Left lung (tissue), 10 donors: ENCODE measurements around the gene ENO1. TPM values are rescaled to one million over a fixed set of nuclear protein-coding genes. Genes with fewer than 3 reads are reported as not detected.

Source experiments
- ATAC-seq: fragments of 200-7000 bp; cut with Tn5 transposase; one replicate; pipeline ENCODE4 v1.9.1; 2020; ENCODE audit warnings: moderate library complexity
- DNase-seq, 4 donors: peaks; one replicate each; pipeline ENCODE4 v3.0.0-alpha.2; 2013 to 2020
- H3K27ac ChIP-seq, 2 donors: fragments of 200-600 bp; sonication (generic) in 1 of 2; one replicate each; pipeline versions ENCODE4 v1.5.0 to v1.8.0; 2020 to 2021
- H3K27me3 ChIP-seq, 2 donors: fragments of 200-600 bp; sonication (generic) in 1 of 2; one replicate each; pipeline versions ENCODE4 v1.5.0 to v1.8.0; 2020 to 2021
- H3K36me3 ChIP-seq, 2 donors: fragments of 200-600 bp; sonication (generic) in 1 of 2; one replicate each; pipeline versions ENCODE4 v1.5.0 to v1.8.0; 2020 to 2021
- H3K4me1 ChIP-seq, 2 donors: fragments of 200-600 bp; one replicate each; pipeline ENCODE4 v1.8.0; 2021
- H3K4me3 ChIP-seq, 2 donors: fragments of 200-600 bp; sonication (generic) in 1 of 2; one replicate each; pipeline versions ENCODE4 v1.5.0 to v1.8.0; 2020 to 2021; ENCODE audit warnings: mild to moderate bottlenecking in 1 of 2
- H3K9me3 ChIP-seq, 2 donors: fragments of 200-600 bp; sonication (generic) in 1 of 2; one replicate each; pipeline versions ENCODE4 v1.5.0 to v1.8.0; 2020 to 2021
- intact Hi-C, 2 donors: fragments of 100-400 bp; cut with DNase I; formaldehyde crosslinking; loops; one replicate each; pipeline versions ENCODE4 v1.11.2 to v1.14.2; 2022
- microRNA-seq, 2 donors: library from miRNA; unstranded; fragments of <30 nt; microRNA quantifications; one replicate each; pipeline ENCODE4, GENCODE V29; 2019
- polyA plus RNA-seq, 6 donors: library from polyadenylated mRNA; unstranded; fragments of 120-200 nt; gene quantifications; one replicate each; pipeline ENCODE4 v1.2.1, GENCODE V29; 2013; ENCODE audit not compliant: insufficient read length in 6 of 6
- total RNA-seq, 2 donors: library from RNA; stranded (reverse); fragmentation: NEBNext Ultra II Directional; extraction: Animal tissue kit (Norgen Biotek cat#: 25700); gene quantifications; one replicate each; pipeline ENCODE4 v1.2.1, GENCODE V29; 2021
- TF ChIP-seq, protein P1 (sequence below), 2 donors: fragments of 200-600 bp; sonication (generic) in 1 of 2; IDR thresholded peaks; one replicate each; pipeline versions ENCODE4 v1.5.0 to v1.8.0; 2021; ENCODE audit warnings: antibody characterized with exemption in 2 of 2
- donor health status: DM: no; HTN: yes; CAD: no.
- donor health status: DM: no; HTN: no; CAD: no.

Gene ENO1
- total and polyA plus RNA-seq, 8 donors, result 695 to 1,734 (median 783) TPM

DNA sequence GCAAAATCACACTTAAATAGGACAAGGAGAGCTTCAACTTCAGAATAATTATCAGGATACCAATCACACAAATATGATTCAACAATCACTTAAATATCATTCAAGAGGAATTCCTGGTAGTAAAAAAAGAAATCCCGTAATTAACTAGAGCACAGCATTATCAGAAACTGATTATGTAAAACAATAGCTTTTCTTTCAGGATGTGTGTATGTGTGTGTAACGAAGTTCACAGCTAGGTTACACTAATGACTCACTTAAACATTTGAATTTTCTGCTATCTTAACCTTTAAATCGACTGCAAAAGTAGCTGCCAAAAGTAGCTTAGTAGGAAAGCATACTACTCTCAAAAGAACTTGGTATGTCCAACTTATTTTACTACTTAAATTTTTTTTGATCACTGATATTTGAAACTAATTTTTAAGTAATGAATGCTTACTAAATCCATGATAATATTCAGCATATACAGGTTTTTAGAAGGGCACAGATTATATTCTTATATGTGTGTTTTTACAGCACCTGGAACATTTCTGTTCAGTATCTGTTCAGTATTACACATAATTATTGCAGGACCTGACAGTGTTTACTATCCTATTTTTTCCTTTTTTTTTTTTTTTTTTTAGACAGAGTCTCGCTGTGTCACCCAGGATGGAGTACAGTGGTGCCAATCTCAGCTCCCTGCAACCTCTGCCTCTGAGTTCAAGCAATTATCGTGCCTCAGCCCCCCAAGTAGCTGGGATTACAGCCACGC, 65.3 kb downstream of the ENO1 start:
- DNase-seq (no peak), ATAC-seq (no peak)
- Histone ChIP-seq H3K36me3 (no peaks in the 10 kb centered on the region), H3K27ac (peak overlapping the region in 1 of 2 donors; percentile 2), H3K4me1 (peaks cover 20 to 41% of the 10 kb centered on the region in 2 donors), H3K27me3 (no peaks in the 10 kb centered on the region), H3K4me3 (no peak overlapping the region), H3K9me3 (no peaks in the 10 kb centered on the region)
- intact Hi-C loops, result no loop called here
- TF ChIP-seq, protein P1, sequence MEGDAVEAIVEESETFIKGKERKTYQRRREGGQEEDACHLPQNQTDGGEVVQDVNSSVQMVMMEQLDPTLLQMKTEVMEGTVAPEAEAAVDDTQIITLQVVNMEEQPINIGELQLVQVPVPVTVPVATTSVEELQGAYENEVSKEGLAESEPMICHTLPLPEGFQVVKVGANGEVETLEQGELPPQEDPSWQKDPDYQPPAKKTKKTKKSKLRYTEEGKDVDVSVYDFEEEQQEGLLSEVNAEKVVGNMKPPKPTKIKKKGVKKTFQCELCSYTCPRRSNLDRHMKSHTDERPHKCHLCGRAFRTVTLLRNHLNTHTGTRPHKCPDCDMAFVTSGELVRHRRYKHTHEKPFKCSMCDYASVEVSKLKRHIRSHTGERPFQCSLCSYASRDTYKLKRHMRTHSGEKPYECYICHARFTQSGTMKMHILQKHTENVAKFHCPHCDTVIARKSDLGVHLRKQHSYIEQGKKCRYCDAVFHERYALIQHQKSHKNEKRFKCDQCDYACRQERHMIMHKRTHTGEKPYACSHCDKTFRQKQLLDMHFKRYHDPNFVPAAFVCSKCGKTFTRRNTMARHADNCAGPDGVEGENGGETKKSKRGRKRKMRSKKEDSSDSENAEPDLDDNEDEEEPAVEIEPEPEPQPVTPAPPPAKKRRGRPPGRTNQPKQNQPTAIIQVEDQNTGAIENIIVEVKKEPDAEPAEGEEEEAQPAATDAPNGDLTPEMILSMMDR (IDR thresholded peaks at IDR 0.05), result no peak

DNA sequence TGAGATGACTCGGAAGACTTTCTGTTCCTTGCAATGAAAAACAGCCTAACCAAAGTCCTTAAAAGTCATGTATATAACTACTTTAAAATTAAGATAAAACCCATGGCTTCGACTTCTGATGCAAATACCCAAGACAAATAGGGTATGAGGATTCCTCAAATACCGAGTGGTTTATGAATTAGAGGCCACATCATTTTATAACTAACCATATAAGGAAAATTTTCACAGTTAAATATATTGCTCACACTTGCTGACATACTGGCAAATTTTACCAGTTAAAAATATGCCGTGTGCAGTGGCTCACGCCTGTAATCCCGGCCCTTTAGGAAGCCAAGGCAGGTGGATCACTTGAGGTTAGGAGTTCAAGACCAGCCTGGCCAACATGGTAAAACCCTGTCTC, 66.4 kb downstream of the ENO1 start:
- H3K27me3 ChIP-seq, result no peaks in the 10 kb centered on the region
- intact Hi-C loops, result no loop called here
- no peak for ATAC-seq
- no peaks in the 10 kb centered on the region for H3K9me3 ChIP-seq
- no peak overlapping the region for H3K27ac ChIP-seq
- no peaks in the 10 kb centered on the region for H3K36me3 ChIP-seq
- H3K4me1 ChIP-seq, result peaks cover 20 to 40% of the 10 kb centered on the region in 2 donors
- TF ChIP-seq, protein P1 (IDR thresholded peaks at IDR 0.05), result no peak
- no peak for DNase-seq
- no peak overlapping the region for H3K4me3 ChIP-seq

Small RNAs within 50 kb of the gene (microRNA-seq; reads per million reads assigned to microRNA genes)
- 0 reads per million in 2 donors for gene MIR6728

Other genes starting within 250 kb of the ENO1 start
- gene RERE, start 61.0 kb downstream of the ENO1 start, total RNA-seq, result 10 to 100 TPM; 73.3 to 76.8 TPM
- gene RERE, start 61.0 kb downstream of the ENO1 start, polyA plus RNA-seq, result 100 to 1,000 TPM; 110 to 135 (median 133) TPM
- not detected for gene CA6, start 67.2 kb upstream of the ENO1 start, total RNA-seq
- under 1 TPM in 5 of 6 donors, not detected in 1; 0.11 to 0.25 (median 0.18) TPM for gene CA6, start 67.2 kb upstream of the ENO1 start, polyA plus RNA-seq
- gene SLC2A7, start 147.7 kb upstream of the ENO1 start, total RNA-seq, result under 1 TPM in 1 of 2 donors, not detected in 1; 0.18 TPM
- under 1 TPM in 1 of 6 donors, not detected in 5; 0.15 TPM for gene SLC2A7, start 147.7 kb upstream of the ENO1 start, polyA plus RNA-seq
- 1 to 10 TPM; 1.4 to 1.6 TPM for gene SLC2A5, start 190.9 kb upstream of the ENO1 start, total RNA-seq
- 1 to 10 TPM in 3 of 6 donors, under 1 TPM in 3; 0.52 to 1.4 (median 0.95) TPM for gene SLC2A5, start 190.9 kb upstream of the ENO1 start, polyA plus RNA-seq